GM12878 (cell line): ENCODE data around the gene ADAMTS17.

Source experiments
- EZH2 ChIP-seq: IDR thresholded peaks from 2 replicates; pipeline ENCODE4 v1.6.1; 2012; ENCODE audit warnings: low read depth, mild to moderate bottlenecking, control low read depth, inconsistent platforms, low read length, borderline replicate concordance; ENCODE audit not compliant: control insufficient read depth
- MXI1 ChIP-seq: fragments of 150-350 bp; IDR thresholded peaks from 2 replicates; pipeline ENCODE4 v1.6.1; 2011; ENCODE audit warnings: low read depth, mild to moderate bottlenecking, inconsistent platforms, low read length, improper control_type of control experiment
- RELA ChIP-seq: fragments of 450-650 bp; IDR thresholded peaks from 2 replicates; pipeline ENCODE4 v1.8.0; 2014; ENCODE audit warnings: borderline replicate concordance; ENCODE audit not compliant: partially characterized antibody
- TAF1 ChIP-seq: IDR thresholded peaks from 2 replicates; pipeline ENCODE4 v1.6.1; 2011; ENCODE audit warnings: mild to moderate bottlenecking, low read depth, low read length, borderline replicate concordance
- YY1 ChIP-seq: IDR thresholded peaks from 2 replicates; pipeline ENCODE4 v1.6.1; 2011; ENCODE audit warnings: low read depth, mild to moderate bottlenecking, low read length
- TF ChIP-seq, protein P1 (sequence below): IDR thresholded peaks from 2 replicates; pipeline ENCODE4 v1.6.1; 2012; ENCODE audit warnings: improper control_type of control experiment, low read depth, low read length; ENCODE audit not compliant: insufficient replicate concordance

- TF ChIP-seq MXI1 (no peak), YY1 (no peak), TAF1 (no peak), RELA (no peak), EZH2 (no peak)
- TF ChIP-seq, protein P1, sequence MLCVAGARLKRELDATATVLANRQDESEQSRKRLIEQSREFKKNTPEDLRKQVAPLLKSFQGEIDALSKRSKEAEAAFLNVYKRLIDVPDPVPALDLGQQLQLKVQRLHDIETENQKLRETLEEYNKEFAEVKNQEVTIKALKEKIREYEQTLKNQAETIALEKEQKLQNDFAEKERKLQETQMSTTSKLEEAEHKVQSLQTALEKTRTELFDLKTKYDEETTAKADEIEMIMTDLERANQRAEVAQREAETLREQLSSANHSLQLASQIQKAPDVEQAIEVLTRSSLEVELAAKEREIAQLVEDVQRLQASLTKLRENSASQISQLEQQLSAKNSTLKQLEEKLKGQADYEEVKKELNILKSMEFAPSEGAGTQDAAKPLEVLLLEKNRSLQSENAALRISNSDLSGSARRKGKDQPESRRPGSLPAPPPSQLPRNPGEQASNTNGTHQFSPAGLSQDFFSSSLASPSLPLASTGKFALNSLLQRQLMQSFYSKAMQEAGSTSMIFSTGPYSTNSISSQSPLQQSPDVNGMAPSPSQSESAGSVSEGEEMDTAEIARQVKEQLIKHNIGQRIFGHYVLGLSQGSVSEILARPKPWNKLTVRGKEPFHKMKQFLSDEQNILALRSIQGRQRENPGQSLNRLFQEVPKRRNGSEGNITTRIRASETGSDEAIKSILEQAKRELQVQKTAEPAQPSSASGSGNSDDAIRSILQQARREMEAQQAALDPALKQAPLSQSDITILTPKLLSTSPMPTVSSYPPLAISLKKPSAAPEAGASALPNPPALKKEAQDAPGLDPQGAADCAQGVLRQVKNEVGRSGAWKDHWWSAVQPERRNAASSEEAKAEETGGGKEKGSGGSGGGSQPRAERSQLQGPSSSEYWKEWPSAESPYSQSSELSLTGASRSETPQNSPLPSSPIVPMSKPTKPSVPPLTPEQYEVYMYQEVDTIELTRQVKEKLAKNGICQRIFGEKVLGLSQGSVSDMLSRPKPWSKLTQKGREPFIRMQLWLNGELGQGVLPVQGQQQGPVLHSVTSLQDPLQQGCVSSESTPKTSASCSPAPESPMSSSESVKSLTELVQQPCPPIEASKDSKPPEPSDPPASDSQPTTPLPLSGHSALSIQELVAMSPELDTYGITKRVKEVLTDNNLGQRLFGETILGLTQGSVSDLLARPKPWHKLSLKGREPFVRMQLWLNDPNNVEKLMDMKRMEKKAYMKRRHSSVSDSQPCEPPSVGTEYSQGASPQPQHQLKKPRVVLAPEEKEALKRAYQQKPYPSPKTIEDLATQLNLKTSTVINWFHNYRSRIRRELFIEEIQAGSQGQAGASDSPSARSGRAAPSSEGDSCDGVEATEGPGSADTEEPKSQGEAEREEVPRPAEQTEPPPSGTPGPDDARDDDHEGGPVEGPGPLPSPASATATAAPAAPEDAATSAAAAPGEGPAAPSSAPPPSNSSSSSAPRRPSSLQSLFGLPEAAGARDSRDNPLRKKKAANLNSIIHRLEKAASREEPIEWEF, result no peak
These were observed 185.6 kb downstream of the ADAMTS17 start for GRCh38 chr15:100156201-100156600.
